ENCODE measurements around the gene ZNF512B. TPM values are rescaled to one million over a fixed set of nuclear protein-coding genes. Genes with fewer than 3 reads are reported as not detected.

ZNF512B gene
- total and polyA plus RNA-seq, 2 experiments from 2014 or later = 6.1 to 28.8 TPM

DNA sequence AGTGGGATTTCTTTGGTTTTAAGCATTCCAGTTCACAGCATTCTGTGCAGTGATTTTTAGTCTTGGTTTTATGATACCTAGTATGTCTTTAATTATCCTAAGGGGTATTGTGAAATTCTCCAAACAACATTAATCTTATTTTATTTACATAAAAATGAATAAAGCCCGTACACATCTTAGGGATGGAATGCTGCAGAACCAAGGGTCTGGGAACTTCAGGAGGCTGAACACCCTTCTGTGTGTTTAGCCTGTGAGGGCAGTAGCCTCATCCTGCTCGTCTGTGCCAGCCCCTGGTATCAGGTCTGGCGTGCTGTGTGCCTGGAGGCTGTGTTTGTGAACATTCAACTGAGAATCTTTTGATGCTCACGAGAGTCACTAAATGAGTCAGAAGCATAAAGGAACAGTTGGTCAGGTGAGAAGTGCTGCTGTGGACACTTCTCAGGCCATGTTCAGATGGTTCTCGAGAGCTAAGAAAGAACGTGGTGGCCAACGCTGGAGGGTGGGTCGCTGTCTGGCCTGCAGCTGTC is 41.0 kb upstream of the ZNF512B start (continued):
- TF ChIP-seq NANOG (IDR thresholded peaks at IDR 0.05; ENCODE audit: borderline replicate concordance) (no peak), EZH2phosphoT487 (IDR thresholded peaks at IDR 0.05; ENCODE audit: unreplicated experiment) (no peak)
- TF ChIP-seq, protein P1, sequence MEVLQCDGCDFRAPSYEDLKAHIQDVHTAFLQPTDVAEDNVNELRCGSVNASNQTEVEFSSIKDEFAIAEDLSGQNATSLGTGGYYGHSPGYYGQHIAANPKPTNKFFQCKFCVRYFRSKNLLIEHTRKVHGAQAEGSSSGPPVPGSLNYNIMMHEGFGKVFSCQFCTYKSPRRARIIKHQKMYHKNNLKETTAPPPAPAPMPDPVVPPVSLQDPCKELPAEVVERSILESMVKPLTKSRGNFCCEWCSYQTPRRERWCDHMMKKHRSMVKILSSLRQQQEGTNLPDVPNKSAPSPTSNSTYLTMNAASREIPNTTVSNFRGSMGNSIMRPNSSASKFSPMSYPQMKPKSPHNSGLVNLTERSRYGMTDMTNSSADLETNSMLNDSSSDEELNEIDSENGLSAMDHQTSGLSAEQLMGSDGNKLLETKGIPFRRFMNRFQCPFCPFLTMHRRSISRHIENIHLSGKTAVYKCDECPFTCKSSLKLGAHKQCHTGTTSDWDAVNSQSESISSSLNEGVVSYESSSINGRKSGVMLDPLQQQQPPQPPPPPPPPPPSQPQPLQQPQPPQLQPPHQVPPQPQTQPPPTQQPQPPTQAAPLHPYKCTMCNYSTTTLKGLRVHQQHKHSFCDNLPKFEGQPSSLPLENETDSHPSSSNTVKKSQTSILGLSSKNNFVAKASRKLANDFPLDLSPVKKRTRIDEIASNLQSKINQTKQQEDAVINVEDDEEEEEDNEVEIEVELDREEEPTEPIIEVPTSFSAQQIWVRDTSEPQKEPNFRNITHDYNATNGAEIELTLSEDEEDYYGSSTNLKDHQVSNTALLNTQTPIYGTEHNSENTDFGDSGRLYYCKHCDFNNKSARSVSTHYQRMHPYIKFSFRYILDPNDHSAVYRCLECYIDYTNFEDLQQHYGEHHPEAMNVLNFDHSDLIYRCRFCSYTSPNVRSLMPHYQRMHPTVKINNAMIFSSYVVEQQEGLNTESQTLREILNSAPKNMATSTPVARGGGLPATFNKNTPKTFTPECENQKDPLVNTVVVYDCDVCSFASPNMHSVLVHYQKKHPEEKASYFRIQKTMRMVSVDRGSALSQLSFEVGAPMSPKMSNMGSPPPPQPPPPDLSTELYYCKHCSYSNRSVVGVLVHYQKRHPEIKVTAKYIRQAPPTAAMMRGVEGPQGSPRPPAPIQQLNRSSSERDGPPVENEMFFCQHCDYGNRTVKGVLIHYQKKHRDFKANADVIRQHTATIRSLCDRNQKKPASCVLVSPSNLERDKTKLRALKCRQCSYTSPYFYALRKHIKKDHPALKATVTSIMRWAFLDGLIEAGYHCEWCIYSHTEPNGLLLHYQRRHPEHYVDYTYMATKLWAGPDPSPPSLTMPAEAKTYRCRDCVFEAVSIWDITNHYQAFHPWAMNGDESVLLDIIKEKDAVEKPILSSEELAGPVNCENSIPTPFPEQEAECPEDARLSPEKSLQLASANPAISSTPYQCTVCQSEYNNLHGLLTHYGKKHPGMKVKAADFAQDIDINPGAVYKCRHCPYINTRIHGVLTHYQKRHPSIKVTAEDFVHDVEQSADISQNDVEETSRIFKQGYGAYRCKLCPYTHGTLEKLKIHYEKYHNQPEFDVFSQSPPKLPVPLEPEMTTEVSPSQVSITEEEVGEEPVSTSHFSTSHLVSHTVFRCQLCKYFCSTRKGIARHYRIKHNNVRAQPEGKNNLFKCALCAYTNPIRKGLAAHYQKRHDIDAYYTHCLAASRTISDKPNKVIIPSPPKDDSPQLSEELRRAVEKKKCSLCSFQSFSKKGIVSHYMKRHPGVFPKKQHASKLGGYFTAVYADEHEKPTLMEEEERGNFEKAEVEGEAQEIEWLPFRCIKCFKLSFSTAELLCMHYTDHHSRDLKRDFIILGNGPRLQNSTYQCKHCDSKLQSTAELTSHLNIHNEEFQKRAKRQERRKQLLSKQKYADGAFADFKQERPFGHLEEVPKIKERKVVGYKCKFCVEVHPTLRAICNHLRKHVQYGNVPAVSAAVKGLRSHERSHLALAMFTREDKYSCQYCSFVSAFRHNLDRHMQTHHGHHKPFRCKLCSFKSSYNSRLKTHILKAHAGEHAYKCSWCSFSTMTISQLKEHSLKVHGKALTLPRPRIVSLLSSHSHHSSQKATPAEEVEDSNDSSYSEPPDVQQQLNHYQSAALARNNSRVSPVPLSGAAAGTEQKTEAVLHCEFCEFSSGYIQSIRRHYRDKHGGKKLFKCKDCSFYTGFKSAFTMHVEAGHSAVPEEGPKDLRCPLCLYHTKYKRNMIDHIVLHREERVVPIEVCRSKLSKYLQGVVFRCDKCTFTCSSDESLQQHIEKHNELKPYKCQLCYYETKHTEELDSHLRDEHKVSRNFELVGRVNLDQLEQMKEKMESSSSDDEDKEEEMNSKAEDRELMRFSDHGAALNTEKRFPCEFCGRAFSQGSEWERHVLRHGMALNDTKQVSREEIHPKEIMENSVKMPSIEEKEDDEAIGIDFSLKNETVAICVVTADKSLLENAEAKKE (CRISPR knock-in tag; IDR thresholded peaks at IDR 0.05) = no peak
- TF ChIP-seq, protein P2, sequence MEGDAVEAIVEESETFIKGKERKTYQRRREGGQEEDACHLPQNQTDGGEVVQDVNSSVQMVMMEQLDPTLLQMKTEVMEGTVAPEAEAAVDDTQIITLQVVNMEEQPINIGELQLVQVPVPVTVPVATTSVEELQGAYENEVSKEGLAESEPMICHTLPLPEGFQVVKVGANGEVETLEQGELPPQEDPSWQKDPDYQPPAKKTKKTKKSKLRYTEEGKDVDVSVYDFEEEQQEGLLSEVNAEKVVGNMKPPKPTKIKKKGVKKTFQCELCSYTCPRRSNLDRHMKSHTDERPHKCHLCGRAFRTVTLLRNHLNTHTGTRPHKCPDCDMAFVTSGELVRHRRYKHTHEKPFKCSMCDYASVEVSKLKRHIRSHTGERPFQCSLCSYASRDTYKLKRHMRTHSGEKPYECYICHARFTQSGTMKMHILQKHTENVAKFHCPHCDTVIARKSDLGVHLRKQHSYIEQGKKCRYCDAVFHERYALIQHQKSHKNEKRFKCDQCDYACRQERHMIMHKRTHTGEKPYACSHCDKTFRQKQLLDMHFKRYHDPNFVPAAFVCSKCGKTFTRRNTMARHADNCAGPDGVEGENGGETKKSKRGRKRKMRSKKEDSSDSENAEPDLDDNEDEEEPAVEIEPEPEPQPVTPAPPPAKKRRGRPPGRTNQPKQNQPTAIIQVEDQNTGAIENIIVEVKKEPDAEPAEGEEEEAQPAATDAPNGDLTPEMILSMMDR (conservative IDR thresholded peaks at IDR 0.05; ENCODE audit: low read depth in 2 of 2) = no peak

DNA sequence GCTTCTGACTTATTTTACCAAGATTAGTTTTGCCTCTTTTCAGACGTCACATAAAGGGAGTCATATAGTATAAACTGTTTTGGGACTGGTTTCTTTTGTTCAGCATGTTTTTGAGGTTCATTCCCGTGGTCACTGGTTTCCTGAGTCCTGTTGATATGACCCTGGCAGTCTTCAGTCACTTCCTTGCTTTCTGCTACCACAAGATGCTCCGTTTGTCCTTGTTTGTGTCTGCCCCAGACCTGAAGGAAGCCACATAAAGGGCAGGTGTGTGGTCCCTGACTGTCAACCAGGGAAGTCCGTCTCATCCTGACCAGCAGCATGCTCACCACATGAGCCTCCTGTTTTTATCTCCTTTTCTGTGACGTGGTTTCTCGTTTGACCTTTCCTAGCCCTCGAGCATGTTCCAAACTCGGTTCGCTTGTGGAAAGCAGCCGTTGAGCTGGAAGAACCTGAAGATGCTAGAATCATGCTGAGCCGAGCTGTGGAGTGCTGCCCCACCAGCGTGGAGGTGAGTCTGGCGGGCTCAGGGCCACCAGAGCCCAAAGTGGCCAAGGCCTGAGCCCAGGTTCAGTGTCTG is 40.2 kb upstream of the ZNF512B start:
- no peak overlapping the region for H2AFZ ChIP-seq
- H3K27me3 Mint-ChIP-seq (ENCODE audit: insufficient read depth, low read depth, poor library complexity) = no peaks in the 10 kb centered on the region
- no peaks in the 10 kb centered on the region for H3K9me2 ChIP-seq (ENCODE audit: insufficient read depth)
- H3K36me3 ChIP-seq (ENCODE audit: insufficient read depth) = peaks cover 31% of the 10 kb centered on the region
- H3K4me1 ChIP-seq (ENCODE audit: insufficient read depth) = no peaks in the 10 kb centered on the region
- H3K4me1 Mint-ChIP-seq = no peaks in the 10 kb centered on the region
- no peak overlapping the region for H3K4me2 ChIP-seq
- peaks cover 67% of the 10 kb centered on the region for H3K36me3 Mint-ChIP-seq (ENCODE audit: low read depth)
- H3K79me2 ChIP-seq (replicated peaks; ENCODE audit: insufficient read depth) = peaks cover 15% of the 10 kb centered on the region
- no peaks in the 10 kb centered on the region for H3K27me3 ChIP-seq (ENCODE audit: insufficient read depth)
- H3F3A ChIP-seq (replicated peaks; ENCODE audit: low read depth) = 0 out of 2 replicates have a peak, but pooled peaks cover 11% of the 10 kb centered on the region
- no peaks in the 10 kb centered on the region for H3K9me3 Mint-ChIP-seq
- no peak for TF ChIP-seq POLR2AphosphoS5 (IDR thresholded peaks at IDR 0.05; ENCODE audit: low read depth)
- no peak for TF ChIP-seq JUNB (IDR thresholded peaks at IDR 0.05; ENCODE audit: unreplicated experiment)
- ATAC-seq (no peak), DNase-seq (ENCODE audit: low spot score) (no peak)
- H4K20me1 ChIP-seq (replicated peaks; ENCODE audit: insufficient read depth) = peaks cover 12% of the 10 kb centered on the region
- no peak overlapping the region for H3K27ac ChIP-seq (ENCODE audit: low read depth)
- no peak overlapping the region for H3K4me3 ChIP-seq
- no peak overlapping the region for H3K4me3 Mint-ChIP-seq
- no peak overlapping the region for H3K27ac Mint-ChIP-seq
